ENCODE measurements around the gene ETNK2. TPM values are rescaled to one million over a fixed set of nuclear protein-coding genes. Genes with fewer than 3 reads are reported as not detected.

ETNK2 gene
- total RNA-seq, 1 experiment from 2014 or later = 11.2 TPM

DNA sequence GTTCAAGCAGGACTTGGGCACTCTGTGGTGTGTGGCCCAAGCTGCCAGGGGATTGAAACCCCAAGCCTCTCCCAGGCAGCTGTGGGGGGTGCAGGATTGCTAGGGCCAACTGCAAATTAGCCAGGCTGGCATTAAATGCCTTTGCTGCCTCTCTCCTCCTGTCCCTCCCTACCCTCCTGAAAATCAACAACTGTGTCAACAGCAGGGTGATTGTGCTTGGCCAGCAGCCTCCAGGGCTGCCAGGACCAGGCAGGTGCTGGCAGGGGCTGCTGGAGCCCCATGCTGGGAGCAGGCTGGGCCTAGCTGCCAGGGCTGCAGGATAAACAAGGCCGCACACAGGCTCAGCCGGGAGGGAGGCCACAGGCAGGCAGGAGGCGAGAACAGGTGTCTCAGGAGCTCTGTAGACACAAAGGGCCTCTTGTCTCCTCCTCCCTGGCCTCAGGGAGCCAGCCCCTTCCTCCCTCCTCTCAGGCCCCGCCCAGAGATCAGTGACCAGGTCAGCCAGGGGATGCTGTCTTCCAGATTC lies 67.5 kb downstream of the ETNK2 start:
- Histone ChIP-seq H3K27me3 (no peaks in the 10 kb centered on the region), H3K9me3 (no peaks in the 10 kb centered on the region), H3K4me3 (no peak overlapping the region), H3K36me3 (no peaks in the 10 kb centered on the region)
- peak; percentile 55 for DNase-seq

- no peaks in the 10 kb centered on the region for H3K36me3 ChIP-seq
- H3K27me3 ChIP-seq = no peaks in the 10 kb centered on the region
- H3K9me3 ChIP-seq = no peaks in the 10 kb centered on the region
- no peak overlapping the region for H3K4me3 ChIP-seq
- DNase-seq = no peak
Measured at GRCh38 chr1:204083491-204083890, 68.4 kb downstream of the ETNK2 start.

- H3K4me3 ChIP-seq = no peak overlapping the region
- DNase-seq = no peak
- no peaks in the 10 kb centered on the region; the same call in 1 of the 2 replicates for H3K36me3 ChIP-seq
- no peaks in the 10 kb centered on the region for H3K9me3 ChIP-seq
- no peaks in the 10 kb centered on the region for H3K27me3 ChIP-seq
Measured at GRCh38 chr1:204081791-204082513, 69.9 kb downstream of the ETNK2 start.

GRCh38 chr1:204081164-204081790 lies 70.6 kb downstream of the ETNK2 start:
- DNase-seq = no peak
- no peak overlapping the region for H3K4me3 ChIP-seq
- no peaks in the 10 kb centered on the region for H3K27me3 ChIP-seq
- no peaks in the 10 kb centered on the region for H3K9me3 ChIP-seq
- no peaks in the 10 kb centered on the region; the same call in 1 of the 2 replicates for H3K36me3 ChIP-seq

Other genes starting within 250 kb of the ETNK2 start
- 0.86 and 2.1 TPM in 2 replicates for gene SOX13, start 78.9 kb downstream of the ETNK2 start, total RNA-seq (2014; rRNA removed; shearing (Covaris generic); ENCODE audit: low replicate concordance)
- not detected in 2 replicates for gene REN, start 14.3 kb upstream of the ETNK2 start, total RNA-seq (2014; rRNA removed; shearing (Covaris generic); ENCODE audit: low replicate concordance)
- not detected in 2 replicates for gene KISS1, start 44.4 kb upstream of the ETNK2 start, total RNA-seq (2014; rRNA removed; shearing (Covaris generic); ENCODE audit: low replicate concordance)
- not detected in 2 replicates for gene GOLT1A, start 61.9 kb upstream of the ETNK2 start, total RNA-seq (2014; rRNA removed; shearing (Covaris generic); ENCODE audit: low replicate concordance)
- gene PLEKHA6, start 207.9 kb upstream of the ETNK2 start, total RNA-seq (2014; rRNA removed; shearing (Covaris generic); ENCODE audit: low replicate concordance) = not detected in 2 replicates

Data from MG63 (cell line).